Astrocyte of the cerebellum (primary cell): Measurements from ENCODE around the gene PNPLA5.

Experiments used
- DNase-seq: peaks from one replicate; pipeline ENCODE4 v3.0.0-alpha.2; 2011; ENCODE audit warnings: low read depth
- H3K4me3 ChIP-seq: 2 replicates; pipeline ENCODE4 v1.5.1; 2011; ENCODE audit warnings: mild to moderate bottlenecking, low read depth, low read length, moderate library complexity
- in situ Hi-C: cut with HindIII; loops from 2 replicates; pipeline ENCODE4 v1.10.0; 2017; ENCODE audit warnings: low sequenced_read_pairs
- TF ChIP-seq, protein P1 (sequence below): IDR thresholded peaks from 2 replicates; pipeline ENCODE4 v1.5.1; 2012; ENCODE audit warnings: low read length, low read depth, moderate library complexity, mild to moderate bottlenecking; ENCODE audit errors: missing control alignments

PNPLA5 gene

GRCh38 chr22:43859176-43859575 is 32.6 kb downstream of the PNPLA5 start:
- TF ChIP-seq, protein P1, sequence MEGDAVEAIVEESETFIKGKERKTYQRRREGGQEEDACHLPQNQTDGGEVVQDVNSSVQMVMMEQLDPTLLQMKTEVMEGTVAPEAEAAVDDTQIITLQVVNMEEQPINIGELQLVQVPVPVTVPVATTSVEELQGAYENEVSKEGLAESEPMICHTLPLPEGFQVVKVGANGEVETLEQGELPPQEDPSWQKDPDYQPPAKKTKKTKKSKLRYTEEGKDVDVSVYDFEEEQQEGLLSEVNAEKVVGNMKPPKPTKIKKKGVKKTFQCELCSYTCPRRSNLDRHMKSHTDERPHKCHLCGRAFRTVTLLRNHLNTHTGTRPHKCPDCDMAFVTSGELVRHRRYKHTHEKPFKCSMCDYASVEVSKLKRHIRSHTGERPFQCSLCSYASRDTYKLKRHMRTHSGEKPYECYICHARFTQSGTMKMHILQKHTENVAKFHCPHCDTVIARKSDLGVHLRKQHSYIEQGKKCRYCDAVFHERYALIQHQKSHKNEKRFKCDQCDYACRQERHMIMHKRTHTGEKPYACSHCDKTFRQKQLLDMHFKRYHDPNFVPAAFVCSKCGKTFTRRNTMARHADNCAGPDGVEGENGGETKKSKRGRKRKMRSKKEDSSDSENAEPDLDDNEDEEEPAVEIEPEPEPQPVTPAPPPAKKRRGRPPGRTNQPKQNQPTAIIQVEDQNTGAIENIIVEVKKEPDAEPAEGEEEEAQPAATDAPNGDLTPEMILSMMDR, result no peak
- in situ Hi-C loops, result no loop called here
- no peak overlapping the region for H3K4me3 ChIP-seq
- no peak for DNase-seq

- TF ChIP-seq, protein P1, result no peak
- H3K4me3 ChIP-seq, result no peak overlapping the region
- in situ Hi-C loops, result no loop called here
- no peak for DNase-seq
Observed at GRCh38 chr22:43858156-43858895, 33.5 kb downstream of the PNPLA5 start.

DNA sequence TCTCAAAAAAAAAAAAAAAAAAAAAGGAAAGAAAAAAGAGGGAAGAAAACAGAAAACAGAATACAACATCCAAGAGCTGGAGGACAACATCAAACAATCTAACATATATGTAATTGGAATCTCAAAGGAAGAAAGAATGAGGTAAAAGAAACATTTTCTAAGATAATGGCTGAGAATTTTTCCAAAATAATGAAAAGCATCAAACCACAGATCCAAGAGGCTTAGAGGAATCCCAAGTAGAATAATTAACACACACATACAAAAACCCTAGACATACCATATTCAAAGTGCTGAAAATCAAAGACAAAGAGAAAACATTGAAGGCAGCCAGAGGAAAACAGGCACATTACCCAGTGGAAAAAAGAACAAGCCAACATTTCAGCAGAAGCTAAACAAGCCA is 34.4 kb downstream of the PNPLA5 start:
- TF ChIP-seq, protein P1, result no peak
- in situ Hi-C loops, result no loop called here
- DNase-seq, result no peak
- no peak overlapping the region for H3K4me3 ChIP-seq

DNA sequence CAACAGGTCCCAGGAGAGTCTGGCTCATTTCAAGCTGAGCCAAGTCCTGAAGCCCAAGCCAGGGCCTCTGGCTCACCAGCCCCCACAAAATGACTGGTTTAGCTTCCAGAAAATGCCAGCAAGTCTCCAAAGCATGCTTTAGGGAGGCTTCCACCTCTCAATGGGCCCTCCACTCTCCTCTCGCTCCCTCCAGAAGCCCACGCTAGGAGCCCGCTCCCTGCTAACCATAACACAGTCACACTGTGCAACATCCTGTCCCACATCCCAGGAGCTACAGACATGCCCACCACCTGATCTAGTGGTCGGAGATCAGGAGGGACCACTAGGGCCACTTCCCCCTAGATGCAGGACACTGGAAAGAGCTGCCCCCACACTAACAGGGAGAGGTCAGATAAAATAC is 36.4 kb downstream of the PNPLA5 start:
- DNase-seq, result no peak
- no peak overlapping the region for H3K4me3 ChIP-seq
- TF ChIP-seq, protein P1, result no peak
- in situ Hi-C loops, result no loop called here

DNA sequence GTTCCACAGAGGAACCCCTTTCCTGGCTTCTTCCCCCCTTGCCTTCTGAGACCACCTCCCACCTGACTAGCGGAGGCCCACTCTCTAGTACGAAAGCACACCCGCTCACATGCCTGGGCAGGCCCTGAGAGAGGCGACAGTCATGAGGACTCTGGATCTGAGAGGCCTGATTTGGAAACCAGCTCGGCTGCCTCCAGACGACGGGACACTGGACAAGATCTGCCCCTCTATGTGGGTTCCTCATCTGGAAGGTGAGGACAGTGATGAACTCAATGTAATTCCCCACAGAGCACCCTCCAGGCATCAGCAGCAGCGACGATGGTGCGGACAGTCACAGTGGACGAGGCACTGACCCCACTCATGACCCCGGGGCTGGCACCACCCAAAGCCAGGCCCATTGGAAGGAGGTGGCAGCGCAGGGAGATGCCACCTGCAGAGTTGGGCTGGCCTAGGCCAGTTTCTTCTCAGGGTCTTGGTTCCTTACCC is 37.0 kb downstream of the PNPLA5 start:
- DNase-seq, result no peak
- TF ChIP-seq, protein P1, result no peak
- H3K4me3 ChIP-seq, result no peak overlapping the region
- in situ Hi-C loops, result no loop called here

DNA sequence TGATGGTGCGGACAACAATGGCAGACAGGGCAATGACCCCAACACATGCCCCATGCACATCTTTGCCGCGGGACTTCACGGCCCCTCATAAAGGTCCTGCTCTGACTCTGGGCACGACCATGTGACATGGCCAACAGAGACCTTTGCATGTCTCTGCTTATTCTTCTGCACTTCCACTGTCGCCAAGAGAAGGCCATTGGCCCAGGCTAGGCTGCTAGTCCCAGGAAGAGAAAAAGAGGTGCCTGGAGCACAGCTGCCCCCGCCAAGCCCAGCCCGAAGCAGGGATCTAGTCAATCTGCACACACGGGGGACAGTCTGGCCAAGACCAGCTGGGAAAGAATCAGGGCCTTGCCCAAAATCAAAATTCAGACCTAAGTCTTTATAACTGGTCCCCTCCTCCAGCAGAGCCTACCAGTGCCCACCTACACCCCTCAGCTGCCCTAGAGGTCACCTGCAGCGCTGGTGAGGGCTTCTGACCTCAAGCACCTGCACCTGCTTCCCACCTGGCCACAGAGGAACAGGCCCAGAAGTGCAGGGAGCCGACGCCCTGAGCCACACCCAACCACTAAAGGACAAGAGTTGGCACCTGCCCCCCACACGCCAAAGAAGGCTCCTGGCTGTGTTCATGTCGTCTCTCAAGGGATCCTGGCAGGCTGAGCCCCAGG is 37.6 kb downstream of the PNPLA5 start:
- in situ Hi-C loops, result no loop called here
- no peak overlapping the region for H3K4me3 ChIP-seq
- TF ChIP-seq, protein P1, result no peak
- DNase-seq, result no peak
